Brain pericyte (primary cell): ENCODE results near the gene FOXI1.
"Not testable (repeated sequence)": the region's sequence is repeated elsewhere in the genome, so short reads cannot be mapped to it uniquely, and the experiment has no call there.

Experiments used
- DNase-seq: peaks from one replicate; pipeline ENCODE4 v3.0.0-alpha.2; 2012; ENCODE audit warnings: low read depth, low spot score

The FOXI1 gene

DNA sequence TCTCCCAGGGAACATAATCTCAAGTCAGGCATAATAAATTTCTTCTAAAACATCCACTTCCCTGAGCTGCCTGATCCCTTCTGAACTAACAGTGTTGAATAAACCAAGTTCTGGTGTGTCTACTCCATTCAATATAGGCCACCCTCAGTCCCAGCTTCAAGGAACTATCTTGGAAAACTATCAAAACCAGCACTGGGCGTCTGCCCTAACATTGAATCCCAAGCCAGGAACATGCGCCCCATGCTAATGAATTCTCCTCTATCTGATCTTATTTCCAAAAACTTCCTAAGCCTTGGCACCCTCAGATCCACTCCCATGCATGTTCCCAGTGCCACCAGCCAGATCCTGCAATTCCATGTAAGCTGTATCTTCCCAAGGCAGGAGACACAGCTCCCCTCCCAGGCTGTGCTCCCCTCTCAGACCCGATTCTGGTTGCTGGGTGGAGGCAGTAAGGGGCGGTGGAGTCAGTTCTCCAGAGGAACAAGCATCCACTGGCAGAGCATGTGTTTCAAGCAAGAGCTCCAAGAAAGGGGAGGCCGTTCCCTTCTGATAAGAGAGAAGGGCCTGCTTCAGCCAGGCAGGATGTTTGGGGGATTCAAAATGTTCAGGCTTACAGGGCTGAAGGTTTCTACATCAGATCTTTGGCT, 13.1 kb upstream of the FOXI1 start:
- no peak for DNase-seq

DNA sequence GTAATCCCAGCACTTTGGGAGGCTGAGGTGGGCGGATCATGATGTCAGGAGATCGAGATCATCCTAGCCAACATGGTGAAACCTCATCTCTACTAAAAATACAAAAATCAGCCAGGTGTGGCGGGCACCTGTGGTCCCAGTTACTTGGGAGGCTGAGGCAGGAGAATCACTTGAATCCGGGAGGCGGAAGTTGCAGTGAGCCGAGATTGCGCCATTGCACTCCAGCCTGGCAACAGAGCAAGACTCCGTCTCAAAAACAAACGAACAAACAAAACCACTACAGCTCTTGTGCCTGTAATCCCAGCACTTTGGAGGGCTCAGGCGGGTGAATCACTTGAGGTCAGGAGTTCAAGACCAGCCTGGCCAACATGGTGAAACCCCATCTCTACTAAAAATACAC, 11.4 kb upstream of the FOXI1 start:
- DNase-seq, result not testable (repeated sequence)

DNA sequence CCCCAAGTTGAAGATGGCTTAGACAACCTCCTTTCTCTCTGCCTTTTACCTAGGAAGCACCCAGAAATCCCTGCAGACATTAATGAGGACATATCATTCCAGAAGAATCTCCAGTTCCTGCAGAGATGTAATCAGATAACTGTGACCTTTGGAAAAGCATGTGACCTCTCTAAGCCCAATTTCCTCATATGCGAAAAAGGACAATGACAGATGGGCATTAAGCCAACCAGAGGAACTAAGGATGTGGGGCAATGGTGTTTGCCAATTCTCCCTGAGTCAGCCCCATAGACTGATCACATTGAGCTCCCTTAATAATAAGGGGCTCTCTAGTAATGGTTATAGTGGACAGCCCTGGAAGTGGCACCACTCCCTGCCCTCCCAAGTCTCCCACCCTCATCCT, 10.1 kb upstream of the FOXI1 start:
- no peak for DNase-seq

DNA sequence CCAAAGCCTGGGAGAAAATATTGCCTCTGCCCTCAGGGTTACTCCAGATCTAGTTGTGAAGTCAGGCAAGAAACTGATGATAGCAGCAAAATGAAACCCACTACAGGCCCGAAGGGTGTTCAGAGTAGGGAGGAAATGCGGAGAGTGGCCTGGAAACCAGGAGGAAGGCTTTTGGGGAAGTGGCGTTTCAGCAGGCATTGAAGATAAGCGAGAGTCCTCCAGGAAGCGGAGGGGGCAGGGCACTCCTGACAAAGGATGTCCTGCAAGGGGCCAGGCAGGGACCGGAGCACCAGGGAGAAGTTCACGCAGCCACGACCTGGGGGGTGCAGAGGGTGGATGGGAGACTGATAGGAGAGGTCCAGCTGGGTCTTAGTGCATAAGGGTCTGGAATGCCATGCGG, 7.8 kb upstream of the FOXI1 start:
- DNase-seq, result no peak

DNA sequence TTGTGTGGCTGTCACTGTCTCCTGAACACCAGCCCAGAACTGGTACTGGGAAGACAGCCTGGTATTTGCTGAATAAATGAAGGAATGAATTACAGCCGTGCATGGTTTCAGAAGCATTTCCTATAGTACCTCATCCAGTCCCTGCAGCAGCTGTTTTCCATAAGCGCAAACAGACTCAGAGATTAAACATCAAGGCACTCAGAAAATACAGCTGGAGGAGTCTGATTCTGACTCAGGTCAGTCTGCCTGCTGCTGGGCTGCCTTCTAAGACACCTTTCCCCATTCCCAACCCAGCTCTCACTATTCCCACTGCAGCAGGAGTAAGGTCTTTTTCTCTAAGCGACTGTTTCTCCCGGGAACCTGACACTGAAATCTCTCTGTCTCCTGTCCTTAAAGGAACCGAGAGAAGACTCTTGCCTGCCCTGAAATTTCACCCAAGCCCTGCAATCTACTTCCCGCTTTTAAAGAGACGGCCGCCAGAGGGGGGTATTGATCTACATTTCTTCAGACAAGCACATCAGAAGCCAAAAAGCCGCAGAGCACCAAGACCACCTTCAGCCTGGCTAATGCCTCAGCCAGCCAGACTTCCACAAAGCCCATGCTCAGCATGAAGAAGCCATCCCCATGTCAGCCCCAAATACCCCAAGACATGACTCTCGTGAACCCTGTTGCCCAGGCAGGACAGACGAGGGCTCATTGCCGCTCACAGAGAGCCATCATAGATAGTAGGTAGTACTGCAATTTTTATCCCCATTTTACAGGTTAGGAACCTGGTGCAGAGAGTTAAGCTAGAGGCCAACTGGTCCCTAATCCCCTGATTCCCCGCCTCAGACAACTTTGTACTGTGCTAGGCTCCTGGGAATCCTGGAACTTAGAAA, 5.4 kb upstream of the FOXI1 start:
- peak; percentile 16 for DNase-seq

DNA sequence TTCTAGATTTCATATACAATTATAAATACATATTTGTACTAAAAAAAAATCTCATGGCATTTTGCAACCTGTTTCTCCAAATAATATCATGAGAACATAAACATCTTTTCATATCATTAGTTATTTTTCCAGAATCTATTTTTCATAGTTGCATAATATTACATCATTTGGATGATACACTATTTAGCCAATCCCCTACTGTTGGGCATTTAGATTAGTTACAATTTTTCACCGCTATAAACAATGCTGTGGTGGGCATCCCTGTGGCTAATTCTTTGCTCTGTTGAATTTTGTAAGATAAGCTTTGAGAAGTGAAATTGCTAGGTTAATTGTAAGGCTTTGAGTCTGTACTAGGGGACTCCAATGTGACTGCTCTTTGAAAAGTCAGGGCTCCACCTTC, 2.2 kb upstream of the FOXI1 start:
- DNase-seq, result no peak

DNA sequence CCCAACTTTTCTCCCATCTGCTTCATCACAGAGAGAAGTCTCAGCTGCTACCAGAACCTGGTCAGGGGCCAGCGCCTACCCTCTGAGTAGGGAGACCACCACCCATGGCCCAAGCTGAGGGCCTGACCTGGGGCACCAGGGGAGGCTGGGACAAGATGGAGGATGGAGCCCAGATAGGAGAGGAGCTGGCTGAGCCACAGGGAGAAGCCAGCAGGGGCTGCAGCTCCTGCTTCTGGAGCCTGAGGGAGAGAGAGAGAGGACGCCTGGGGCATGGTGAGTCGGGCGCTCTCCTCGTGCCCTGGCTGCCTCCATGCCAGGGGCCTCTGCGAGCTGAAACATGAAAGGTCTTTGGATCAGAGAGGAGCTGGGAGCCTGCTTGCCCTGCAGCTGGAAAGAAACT, 1.4 kb upstream of the FOXI1 start:
- DNase-seq, result no peak

DNA sequence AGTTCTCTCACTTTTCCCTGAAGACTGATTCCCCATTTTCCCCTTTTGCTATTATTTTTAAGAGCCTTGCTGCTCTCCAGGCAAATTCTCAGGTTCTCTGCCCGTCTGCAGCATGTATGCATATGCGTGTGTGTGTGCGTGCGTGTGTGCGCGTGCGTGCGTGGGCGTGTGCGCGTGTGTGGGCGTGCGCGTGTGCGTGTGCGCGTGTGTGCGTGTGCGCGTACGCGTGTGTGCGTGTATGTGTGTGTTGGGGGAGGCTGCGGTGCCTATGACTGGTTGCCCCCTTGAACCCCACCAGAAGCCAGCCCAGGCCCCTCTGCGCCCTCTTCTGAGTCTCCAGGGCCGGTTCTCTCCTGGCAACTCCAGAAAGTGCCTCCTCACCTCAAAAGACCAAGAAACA, 987 bp upstream of the FOXI1 start:
- DNase-seq, result no peak

DNA sequence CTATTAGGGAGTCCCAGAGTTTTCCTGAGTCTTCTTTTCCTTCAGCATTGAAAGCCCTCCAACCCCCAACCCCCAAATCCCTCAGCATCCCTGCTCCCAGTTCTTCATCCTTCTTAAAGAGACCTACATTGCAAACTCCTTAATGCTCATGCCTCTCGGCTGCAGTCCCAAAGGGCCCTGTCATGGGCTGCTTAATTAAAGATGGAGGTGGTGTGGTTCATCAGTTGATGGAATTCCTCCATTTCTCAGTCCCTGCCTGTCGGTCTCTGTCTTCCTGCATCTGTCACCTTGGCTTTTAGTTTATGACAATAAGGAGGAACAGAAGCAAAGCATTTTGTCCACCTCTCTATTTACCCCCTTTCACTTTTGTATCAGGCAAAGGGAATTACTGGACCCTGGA, 2.0 kb downstream of the FOXI1 start:
- DNase-seq, result no peak

DNA sequence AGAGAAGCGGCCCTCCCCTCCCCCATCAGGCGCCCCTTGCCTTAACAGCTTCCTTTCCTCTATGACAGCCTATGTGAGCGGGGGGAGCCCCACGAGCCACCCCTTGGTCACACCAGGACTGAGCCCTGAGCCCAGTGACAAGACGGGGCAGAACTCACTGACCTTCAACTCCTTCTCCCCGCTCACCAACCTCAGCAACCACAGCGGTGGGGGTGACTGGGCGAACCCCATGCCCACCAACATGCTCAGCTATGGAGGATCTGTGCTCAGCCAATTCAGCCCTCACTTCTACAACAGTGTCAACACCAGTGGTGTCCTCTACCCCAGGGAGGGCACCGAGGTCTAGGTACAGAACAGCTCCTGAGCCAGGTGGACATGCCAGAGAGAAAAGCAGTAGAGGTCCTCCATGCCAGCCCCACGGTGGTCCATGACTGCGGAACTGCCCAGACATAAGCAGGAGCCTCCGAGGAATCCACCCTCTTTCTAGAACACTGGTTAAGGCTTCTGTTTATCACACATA, 2.6 kb downstream of the FOXI1 start:
- DNase-seq, result no peak

DNA sequence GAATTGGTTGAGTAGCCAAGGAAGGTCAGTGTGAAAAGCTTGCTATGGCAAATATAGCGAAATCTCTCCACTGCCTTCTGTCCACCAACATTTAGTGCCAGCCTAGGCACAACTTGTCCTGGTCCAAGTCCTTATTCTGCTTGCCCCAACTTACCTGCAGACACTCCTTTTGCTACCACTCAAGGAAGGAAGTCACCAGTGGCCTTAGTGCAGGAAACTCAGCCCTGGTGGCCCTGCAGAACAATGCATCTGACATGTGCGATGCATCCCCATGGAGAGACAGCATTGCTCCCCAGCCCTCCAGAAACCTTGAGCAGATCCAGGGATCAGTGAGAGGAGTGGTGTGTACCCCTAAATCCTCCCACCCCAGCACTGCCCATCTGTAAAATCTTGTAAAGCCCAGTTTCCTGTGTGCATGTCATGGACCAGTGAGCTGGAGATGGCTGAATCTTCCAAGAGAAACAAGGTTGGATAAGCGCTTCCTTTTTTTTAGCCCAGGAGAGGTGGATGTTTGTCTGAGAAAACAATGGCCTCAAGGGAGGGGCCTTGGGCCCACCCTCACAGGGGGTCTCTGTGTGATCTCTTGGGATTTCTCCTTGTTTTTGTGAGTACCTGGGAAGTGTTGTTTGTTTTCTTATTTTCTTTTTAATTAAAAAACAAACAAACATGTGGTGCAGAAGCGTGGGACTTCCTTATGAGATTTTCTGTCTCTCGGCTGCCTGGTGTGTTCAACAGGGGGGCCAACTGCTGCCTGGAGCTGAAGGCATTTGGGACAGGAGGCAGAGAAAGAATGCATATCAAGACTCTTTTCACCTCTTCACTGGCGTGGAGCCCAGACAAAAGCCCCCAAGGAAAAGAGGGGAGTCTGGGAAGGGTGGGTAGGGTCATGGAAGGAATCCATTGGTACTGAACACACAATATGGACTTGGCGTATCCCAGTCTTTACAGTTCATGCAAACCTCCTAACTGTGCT, 3.6 kb downstream of the FOXI1 start:
- no peak for DNase-seq

DNA sequence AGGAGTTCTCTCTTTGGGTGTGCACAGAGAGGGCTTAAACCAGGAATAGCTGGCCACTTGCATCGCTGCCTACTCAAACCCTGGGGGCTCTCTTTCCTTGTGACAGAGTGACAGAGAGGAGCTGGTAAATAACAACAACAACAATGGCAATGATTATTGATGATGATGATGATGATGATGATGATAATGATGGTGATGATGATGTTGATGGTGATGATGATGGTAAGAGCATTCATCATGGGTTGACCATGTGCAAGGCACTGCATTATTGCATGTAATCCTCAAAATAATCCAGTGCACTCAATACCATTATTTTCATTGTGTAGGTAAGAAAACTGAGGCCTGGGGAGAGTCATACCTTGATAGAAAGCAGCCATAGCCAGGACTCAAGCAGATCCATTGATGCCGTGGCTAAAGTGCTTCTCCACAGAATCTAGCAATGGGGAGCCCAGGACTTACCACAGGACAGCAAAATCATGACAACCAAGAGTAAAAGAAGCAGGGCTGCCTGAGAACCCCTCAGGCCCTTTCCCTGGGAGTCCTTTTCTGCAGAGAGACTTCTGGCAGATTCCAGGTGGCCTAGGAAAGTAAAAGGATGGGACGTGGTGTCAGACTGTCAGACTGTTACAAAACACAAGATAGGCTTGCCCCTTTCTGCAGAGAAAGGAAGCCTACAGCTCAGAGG, 4.8 kb downstream of the FOXI1 start:
- DNase-seq, result no peak

DNA sequence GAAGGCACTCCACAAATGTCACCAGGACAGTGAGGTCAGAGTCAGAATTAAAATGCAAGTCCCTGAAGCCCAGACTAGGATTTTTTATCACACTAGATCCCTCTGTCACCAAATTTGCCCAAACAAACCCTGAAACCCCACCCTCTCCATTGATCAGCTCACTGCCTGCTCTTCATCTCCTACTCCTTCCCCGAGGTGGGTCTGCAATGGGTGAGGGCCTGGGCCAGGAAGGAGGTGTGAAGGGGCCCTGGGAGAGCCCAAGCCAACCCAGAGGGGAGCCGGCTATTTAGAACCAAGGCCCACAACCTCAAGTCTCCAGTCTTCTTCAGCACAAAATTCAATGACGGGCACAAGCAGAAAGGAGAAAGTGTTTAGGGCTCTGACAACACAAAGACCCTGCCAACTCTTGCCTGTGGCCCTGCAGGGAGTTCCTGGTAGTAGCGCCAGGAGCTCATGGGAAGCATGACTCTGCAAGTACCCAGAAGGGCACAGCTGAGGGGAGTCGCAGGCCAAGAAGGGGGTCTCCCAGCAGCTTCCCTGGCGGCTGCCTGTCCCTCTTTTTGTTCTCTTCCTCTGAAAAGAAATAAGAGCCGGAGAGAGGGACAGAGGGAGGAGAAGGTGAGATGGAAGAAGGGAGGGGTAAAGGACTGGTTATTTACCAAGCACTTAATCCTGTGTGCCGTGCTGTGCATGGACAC, 5.5 kb downstream of the FOXI1 start:
- DNase-seq, result no peak

DNA sequence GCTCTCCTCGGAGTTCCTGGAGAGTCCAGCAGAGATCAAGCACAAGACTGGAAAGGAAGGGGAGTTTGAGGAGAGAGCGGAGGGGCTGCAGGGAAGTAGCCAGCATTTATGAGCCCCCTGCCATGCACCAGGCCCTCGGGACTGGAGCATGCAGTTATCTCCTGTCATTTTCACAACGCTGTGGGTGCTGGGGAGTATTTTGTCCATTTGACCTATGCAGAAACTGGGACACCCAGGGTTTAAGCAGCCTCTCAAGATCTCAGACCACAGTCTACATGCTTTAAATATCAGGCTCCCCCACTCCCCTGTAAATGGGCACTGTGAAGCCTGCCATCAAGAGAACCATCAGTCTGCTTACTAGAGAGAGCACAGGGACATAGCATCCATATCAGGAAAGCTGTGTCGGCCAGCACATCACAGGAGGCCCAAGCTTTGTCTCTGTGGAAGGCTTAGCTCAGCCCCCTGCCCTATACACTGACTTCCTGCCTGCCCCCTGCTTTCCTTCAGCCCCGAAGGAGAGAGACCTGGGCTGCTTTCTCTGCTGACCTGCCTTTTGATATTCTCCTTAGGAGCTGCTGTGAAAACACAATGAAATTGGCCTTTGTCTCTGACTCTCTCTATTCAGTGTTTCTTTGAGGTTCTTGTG, 7.3 kb downstream of the FOXI1 start:
- DNase-seq, result no peak

DNA sequence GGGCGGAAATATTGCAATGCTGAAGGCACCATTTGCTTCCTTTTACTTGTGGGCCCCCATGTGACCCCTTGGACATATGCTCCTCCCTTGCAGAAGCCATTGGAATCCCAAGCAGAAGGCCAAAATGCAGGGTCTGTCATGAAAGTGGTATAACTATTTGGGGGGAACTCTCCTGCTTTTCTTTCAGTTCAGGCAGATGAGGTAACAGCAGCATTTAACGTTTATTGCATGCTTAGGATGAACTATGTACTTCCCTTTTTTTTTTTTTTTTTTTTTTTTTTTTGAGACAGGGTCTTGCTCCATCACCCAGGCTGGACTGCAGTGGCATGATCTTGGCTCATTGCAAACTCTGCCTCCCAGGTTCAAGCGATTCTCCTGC, 7.8 kb downstream of the FOXI1 start:
- DNase-seq, result no peak

DNA sequence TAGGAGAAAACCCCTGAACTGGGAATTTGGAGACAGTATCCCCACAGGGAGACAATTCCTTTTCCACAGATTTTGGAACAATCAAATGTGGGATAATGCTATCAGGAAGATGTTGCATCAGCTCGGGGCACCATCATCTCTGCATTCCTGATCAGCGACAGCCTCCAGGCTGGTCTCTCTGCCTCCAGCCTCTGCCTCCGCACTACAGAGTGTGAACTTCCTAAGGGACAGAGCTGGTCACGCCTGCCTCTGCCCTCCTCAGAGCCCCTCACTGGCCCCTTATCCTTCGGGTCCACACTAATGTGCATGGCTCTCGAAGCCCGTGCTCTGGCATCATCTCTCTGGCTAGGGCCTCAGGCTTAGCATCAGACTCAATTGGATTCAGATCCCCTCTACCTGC, 8.6 kb downstream of the FOXI1 start:
- no peak for DNase-seq

DNA sequence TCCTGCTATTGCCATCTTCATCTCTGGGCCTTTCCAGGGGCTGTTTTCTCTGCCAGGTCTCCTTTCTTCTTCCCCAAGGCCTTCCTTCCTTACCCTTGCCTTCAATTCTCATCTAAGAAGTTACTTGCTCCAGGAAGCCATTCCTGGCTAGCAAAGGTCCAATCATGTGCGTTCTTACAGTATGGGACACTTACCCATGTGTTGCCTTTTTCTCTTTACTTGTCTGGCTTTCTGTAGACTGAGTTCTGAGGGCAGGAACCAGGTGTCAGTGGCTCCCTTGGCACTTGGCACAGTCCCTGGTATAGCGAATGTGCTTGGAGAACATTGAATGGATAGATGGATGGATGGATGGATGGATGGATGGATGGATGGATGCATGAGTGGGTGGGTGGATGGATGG, 10.2 kb downstream of the FOXI1 start:
- no peak for DNase-seq

DNA sequence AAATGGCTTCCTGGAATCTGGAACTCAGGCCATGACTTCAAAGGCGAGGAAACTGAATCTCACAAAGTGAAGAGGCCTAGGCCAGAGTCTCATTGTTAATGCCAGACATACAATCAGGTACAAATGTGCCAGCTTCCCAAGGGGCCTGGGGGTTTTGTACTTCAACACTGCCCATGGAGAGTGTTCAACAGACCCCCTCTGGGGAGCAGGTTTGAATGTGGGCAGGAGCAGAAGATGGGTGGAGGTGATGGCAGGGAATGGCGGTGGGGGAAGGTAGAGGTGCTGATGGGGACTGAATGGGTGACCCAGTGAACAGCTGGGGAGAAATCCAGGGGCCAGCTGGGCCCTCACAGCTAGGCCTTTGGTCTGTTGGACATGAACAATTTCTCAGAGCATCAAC, 12.0 kb downstream of the FOXI1 start:
- no peak for DNase-seq

DNA sequence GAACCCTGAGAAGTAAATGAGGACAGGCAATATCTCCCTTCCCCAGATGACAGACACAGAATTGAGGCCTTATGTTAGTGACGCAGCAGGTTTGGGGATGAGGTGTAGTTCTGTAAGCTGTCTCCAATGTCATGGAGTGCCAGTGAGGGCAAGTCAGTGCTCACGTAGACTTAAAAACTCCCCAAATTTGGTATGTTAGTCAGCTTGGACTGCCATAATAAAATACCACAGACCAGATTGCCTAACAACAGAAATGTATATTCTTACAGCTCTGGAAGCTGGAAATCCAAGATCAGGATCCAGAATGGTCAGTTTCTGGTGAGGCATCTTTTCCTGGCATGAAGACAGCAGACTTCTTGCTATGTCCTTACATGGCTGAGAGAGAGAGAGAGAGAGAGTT, 14.9 kb downstream of the FOXI1 start:
- DNase-seq, result no peak

DNA sequence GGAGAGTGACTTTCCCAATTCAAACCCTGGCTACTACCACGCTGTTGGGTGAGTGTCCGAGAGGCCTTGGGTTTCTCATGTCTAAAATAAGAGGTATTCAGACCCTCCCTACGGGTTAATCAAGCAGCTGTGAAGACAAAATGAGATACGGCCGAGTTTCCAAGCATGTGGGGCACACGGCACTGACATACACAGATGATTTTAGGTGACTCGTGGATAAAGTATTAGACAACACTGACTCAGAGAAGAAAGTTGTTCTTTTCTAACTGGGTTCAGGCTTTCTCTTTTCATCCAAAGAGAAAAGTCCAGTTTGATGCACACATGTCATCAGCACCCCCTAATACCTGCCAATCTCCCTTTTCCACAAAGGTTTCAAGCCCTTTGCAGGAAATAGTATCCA, 15.6 kb downstream of the FOXI1 start:
- no peak for DNase-seq
